K562 (cell line): ENCODE data around the gene ACAA2. TPM values are rescaled to one million over a fixed set of nuclear protein-coding genes. Genes with fewer than 3 reads are reported as not detected.

ENCODE experiments used
- KDM5B ChIP-seq: fragments of 200-600 bp; sonication (generic); IDR thresholded peaks from 2 replicates; pipeline ENCODE4 v1.6.1; 2012; ENCODE audit warnings: low read depth, mild to moderate bottlenecking, moderate library complexity, low read length, control low read depth, inconsistent platforms; ENCODE audit not compliant: insufficient replicate concordance
- TEAD2 ChIP-seq: fragments of 450-650 bp; IDR thresholded peaks from 2 replicates; pipeline ENCODE4 v1.6.1; 2016; ENCODE audit warnings: missing genetic modification characterization, control low read depth, missing compliant biosample characterization
- polyA plus RNA-seq, 8 experiments: library from polyadenylated mRNA; depleted of rRNA in 4 of 8; stranded (reverse) in 5 of 8; unstranded in 3 of 8; fragments of >200 nt; fragmentation: Nextera tagmentation in 2 of 8; fragmentation: Illumina TruSeq in 1 of 8; extraction: Ambion mirVana in 2 of 8; extraction: Trizol in 1 of 8; gene quantifications; 2 replicates each; pipeline versions ENCODE4 v1.2.1 to v1.2.3, GENCODE V29; 2011 to 2014; ENCODE audit warnings: inconsistent platforms in 1 of 8, missing spikeins in 1 of 8
- total RNA-seq, 7 experiments: library from RNA; depleted of rRNA in 6 of 7; stranded (reverse); fragments of >200 nt in 6 of 7; fragmentation: Illumina TruSeq in 2 of 7; extraction: Trizol in 2 of 7; gene quantifications; 2 replicates each; pipeline versions ENCODE4 v1.2.1 to v1.2.3, GENCODE V29; 2011 to 2021; ENCODE audit warnings: low replicate concordance in 1 of 7
- TF ChIP-seq, protein P1 (sequence below): fragments of 200-600 bp; sonication (generic); IDR thresholded peaks from one replicate; pipeline ENCODE4 v1.6.1; 2012; ENCODE audit warnings: mild to moderate bottlenecking, low read depth, low read length, inconsistent platforms

The ACAA2 gene
- total and polyA plus RNA-seq, 9 of the 15 experiments (the other 6 are each of a cell fraction or from before 2014, with no cell fraction given) = 13.2 to 31.5 (median 21.7) TPM

DNA sequence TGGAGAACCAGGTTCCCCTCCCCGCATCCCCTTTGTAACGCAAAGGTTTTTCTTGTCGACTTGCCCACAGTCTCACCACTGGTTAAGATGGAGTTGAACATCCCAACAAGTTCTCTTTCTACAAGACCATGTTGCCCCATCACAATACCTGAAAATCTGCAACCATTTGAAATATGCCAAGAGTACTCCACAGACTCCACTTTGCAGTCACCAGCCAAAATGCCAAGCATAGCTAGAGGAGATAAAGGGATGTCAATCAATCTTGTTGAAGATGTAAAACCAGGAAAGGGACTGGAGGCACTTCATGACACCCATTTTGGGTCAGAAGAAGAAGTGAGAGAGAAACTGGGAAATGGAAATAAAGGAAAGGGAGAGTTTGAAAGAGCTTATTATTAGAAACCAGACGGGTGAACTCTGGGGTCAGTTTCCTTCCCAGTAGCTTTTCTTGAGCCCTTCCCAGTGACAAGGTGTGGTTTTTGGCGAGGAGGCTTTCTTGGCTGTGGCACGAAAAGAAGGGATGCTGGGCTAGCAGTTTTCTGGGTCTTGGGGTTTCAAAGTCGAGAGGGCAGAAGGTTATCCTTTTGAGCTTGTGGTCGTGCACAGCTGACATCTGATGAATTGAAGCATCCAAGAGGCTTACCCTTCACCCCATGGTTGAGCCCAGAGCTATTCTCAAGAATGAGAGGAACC is 79.3 kb downstream of the ACAA2 start (continued):
- TF ChIP-seq, protein P1, sequence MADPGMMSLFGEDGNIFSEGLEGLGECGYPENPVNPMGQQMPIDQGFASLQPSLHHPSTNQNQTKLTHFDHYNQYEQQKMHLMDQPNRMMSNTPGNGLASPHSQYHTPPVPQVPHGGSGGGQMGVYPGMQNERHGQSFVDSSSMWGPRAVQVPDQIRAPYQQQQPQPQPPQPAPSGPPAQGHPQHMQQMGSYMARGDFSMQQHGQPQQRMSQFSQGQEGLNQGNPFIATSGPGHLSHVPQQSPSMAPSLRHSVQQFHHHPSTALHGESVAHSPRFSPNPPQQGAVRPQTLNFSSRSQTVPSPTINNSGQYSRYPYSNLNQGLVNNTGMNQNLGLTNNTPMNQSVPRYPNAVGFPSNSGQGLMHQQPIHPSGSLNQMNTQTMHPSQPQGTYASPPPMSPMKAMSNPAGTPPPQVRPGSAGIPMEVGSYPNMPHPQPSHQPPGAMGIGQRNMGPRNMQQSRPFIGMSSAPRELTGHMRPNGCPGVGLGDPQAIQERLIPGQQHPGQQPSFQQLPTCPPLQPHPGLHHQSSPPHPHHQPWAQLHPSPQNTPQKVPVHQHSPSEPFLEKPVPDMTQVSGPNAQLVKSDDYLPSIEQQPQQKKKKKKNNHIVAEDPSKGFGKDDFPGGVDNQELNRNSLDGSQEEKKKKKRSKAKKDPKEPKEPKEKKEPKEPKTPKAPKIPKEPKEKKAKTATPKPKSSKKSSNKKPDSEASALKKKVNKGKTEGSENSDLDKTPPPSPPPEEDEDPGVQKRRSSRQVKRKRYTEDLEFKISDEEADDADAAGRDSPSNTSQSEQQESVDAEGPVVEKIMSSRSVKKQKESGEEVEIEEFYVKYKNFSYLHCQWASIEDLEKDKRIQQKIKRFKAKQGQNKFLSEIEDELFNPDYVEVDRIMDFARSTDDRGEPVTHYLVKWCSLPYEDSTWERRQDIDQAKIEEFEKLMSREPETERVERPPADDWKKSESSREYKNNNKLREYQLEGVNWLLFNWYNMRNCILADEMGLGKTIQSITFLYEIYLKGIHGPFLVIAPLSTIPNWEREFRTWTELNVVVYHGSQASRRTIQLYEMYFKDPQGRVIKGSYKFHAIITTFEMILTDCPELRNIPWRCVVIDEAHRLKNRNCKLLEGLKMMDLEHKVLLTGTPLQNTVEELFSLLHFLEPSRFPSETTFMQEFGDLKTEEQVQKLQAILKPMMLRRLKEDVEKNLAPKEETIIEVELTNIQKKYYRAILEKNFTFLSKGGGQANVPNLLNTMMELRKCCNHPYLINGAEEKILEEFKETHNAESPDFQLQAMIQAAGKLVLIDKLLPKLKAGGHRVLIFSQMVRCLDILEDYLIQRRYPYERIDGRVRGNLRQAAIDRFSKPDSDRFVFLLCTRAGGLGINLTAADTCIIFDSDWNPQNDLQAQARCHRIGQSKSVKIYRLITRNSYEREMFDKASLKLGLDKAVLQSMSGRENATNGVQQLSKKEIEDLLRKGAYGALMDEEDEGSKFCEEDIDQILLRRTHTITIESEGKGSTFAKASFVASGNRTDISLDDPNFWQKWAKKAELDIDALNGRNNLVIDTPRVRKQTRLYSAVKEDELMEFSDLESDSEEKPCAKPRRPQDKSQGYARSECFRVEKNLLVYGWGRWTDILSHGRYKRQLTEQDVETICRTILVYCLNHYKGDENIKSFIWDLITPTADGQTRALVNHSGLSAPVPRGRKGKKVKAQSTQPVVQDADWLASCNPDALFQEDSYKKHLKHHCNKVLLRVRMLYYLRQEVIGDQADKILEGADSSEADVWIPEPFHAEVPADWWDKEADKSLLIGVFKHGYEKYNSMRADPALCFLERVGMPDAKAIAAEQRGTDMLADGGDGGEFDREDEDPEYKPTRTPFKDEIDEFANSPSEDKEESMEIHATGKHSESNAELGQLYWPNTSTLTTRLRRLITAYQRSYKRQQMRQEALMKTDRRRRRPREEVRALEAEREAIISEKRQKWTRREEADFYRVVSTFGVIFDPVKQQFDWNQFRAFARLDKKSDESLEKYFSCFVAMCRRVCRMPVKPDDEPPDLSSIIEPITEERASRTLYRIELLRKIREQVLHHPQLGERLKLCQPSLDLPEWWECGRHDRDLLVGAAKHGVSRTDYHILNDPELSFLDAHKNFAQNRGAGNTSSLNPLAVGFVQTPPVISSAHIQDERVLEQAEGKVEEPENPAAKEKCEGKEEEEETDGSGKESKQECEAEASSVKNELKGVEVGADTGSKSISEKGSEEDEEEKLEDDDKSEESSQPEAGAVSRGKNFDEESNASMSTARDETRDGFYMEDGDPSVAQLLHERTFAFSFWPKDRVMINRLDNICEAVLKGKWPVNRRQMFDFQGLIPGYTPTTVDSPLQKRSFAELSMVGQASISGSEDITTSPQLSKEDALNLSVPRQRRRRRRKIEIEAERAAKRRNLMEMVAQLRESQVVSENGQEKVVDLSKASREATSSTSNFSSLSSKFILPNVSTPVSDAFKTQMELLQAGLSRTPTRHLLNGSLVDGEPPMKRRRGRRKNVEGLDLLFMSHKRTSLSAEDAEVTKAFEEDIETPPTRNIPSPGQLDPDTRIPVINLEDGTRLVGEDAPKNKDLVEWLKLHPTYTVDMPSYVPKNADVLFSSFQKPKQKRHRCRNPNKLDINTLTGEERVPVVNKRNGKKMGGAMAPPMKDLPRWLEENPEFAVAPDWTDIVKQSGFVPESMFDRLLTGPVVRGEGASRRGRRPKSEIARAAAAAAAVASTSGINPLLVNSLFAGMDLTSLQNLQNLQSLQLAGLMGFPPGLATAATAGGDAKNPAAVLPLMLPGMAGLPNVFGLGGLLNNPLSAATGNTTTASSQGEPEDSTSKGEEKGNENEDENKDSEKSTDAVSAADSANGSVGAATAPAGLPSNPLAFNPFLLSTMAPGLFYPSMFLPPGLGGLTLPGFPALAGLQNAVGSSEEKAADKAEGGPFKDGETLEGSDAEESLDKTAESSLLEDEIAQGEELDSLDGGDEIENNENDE = no peak
- TF ChIP-seq TEAD2 (tag) (no peak), KDM5B (no peak)
- TF ChIP-seq, all 486 proteins: peak for 0
